ENCODE measurements around the gene UTP11.
"Not testable (repeated sequence)": the region's sequence is repeated elsewhere in the genome, so short reads cannot be mapped to it uniquely, and the experiment has no call there.

Gene UTP11

DNA sequence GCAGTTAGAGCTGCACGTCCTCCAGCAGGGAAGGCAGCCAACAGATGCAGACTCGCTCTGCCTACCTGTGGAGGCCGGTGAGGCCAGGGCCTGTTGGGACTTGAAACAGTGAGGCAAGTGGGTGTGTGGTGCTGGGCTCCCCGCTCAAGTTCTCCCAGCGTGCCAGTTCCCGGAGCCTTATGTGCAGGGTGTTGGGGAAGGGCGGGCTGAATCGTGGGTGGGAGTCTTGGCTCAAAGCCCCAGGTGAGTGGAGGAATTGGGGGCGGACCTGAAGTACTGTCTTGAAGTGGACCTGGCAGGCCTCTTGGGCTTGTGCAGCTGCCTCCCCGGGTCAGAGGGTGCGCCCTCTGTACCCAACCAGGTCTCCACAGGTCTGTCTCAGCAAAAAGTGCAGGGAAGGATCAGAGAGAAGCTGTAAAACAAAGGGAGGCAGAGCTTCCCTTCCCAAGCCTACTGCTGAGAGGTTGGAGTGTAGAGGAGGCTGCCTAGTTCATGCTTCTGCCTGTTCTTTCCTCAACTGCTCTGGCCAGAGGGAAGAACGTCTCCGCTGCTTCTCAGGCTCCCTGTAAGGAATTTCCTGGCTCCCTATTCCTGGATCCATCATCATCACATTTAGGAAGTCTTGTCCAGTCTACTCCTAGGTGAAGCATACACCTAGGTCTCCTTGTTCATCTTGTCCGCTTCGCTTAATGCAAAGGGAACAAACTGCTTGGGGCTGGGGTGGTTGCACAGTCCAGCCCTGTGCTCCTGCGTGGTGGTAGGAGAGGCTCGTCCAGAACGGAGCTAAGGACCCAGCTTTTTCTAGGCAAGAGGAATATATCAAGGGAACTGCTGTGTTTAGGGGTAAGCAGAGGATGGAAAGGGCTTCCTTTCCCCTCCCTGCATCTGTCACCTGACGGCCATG is 14.9 kb downstream of the UTP11 start:
- no peak for DNase-seq (ENCODE audit: low spot score)

GRCh38 chr1:38028105-38028591 is 15.6 kb downstream of the UTP11 start:
- DNase-seq (ENCODE audit: low spot score), result no peak

DNA sequence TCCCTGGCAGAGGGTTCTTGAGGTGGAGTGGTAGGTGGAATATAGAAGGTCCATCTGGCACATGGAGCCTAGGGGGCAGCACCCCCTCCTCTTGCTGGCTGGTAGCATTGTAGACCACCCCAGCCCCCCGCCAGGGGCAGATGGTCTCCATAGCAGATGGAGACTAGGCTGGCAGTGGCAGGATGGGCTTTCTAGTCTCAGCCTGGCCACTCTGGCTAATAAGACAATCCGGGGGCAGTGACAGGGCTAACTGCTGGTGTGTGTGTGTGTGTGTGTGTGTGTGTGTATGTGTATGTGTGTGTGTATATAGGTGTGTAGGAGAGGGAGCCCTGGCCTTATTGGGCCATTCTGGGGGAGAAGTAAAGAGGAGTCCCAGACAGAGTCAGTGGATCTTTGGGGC is 16.1 kb downstream of the UTP11 start:
- DNase-seq (ENCODE audit: low spot score), result no peak

- DNase-seq (ENCODE audit: low spot score), result no peak
Measured at GRCh38 chr1:38029081-38029681, 16.6 kb downstream of the UTP11 start.

DNA sequence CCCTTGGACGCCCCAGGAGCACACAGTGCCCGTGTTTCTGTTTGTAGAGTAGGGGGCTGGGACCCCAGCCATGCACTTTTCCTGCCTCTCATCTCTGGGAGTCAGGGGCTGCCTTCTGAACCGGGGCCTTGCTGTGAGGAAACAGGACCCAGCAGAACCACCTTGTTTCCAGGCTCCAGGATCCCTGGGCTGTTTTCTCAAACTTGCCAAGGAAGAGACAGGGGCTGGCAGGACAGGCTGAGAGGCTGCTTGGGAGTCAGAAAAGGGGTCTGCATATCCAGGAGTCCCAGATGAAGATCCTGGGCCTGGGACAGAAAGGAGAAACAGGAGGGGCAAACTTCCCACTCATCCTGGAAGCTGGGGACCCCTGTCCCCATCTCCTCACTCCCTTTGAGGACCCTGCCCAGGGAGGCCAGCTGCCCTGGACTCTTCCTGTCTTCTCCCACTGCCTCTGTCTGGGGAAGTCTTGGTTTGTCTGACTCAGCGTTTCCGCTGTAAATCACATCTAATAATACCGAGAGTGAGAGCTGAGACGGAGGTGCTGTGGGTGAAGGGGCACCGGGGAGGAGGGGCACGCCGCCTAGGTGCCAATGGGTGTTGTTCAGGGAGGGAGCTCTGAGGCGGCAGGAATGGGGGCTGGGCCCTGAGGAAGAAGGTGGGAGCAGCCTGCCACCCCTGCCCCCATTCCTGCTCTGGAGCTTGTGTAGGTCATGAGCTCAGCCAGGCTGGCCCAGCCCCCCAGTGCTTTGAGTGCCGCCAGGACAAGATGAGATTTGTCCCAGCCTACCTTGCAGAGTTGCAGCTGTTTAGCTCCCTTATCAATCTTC is 17.4 kb downstream of the UTP11 start:
- DNase-seq (ENCODE audit: low spot score), result no peak

- no peak for DNase-seq (ENCODE audit: low spot score)
Measured at GRCh38 chr1:38030596-38031512, 18.3 kb downstream of the UTP11 start.

DNA sequence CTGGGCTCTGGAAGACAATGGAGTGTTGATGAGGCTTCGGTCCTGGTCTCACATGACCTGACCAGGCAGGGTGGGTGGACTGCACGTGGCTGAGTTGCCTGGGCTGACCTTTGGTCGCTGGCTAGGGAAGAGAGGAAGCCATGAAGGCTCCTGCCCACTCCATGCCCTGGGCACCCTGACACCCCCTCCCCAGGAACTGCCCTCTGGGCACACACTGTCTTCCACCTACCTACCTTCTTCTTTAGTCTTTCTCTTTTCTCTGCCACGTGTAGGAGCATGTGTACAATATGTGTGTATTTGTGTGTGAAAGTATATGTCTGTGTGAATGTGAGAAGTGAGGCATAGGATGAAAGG is 19.0 kb downstream of the UTP11 start:
- DNase-seq (ENCODE audit: low spot score), result no peak

- not testable (repeated sequence) for DNase-seq (ENCODE audit: low spot score)
Measured at GRCh38 chr1:38032992-38033391, 20.5 kb downstream of the UTP11 start.

DNA sequence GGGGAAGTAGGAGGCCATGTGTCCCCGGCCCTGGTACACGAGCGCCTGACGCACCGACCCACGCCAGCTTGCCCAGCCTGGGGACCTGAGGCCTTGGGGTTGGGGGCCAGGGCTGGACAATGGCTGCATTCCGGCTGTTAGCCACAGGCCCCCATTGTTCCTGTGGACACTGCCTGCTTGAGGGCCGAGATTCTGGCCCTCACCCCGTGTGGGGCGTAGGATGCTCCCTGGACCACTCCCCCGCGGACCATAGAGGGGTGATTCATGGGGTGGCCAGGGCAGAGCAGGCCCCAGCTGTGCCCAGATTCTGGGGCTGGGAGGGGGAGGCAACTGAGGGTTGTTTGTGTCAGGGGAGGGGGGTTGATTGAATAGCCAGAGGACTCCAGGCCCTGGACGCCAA is 22.3 kb downstream of the UTP11 start:
- DNase-seq (ENCODE audit: low spot score), result no peak

DNA sequence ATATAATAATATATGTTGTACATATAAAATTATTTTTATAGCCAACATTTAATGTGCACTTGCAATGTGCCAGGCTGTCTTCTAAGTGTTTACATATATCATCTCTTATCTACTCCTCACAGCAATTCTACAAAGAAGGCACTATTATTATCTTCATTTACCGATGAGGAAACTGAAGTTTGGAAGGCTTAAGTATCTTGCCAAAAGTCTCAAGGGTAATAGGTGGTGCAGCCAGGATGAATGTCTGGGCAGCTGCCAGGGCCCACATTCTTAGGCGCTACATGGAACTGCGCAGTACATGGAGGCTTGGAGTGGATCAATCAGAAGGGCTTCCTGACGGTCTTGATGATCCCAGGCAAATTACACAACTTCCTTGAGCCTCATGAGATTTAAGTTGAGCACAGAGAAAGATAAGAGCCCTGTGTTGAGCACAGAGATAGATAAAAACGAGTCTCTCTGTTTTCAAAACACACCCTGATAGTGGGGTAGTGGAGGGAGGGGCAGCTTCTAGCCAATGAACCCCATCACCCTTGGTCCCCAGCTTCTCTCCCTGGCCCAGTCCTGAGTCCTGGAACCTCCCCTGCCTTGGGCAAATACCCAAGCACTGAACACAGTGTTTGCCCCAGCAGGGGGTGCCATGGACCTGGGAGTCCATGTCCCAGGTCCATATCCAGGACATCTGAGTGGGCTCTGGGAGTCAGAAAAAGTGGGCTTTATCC is 24.8 kb downstream of the UTP11 start:
- DNase-seq (ENCODE audit: low spot score), result no peak

DNA sequence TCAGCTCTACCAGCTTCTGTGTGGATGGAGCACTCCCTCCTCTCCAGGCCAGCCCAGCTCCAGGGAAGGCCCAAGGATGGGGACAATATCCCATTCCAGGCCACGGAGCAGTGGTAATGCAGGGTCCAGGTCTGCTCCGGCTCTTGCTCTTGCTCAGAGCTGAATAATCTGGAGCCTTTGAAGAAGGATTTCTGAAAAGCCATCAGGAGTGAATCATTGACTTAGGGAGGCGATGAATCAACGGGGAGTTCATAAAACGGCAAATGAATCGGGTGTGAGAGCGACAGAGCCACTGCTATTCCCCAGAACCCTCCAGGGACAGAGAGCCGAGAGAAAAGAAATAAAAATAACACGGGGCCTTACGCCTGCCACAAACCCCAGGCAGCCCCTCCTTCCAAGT is 26.3 kb downstream of the UTP11 start:
- DNase-seq (ENCODE audit: low spot score), result no peak

- DNase-seq (ENCODE audit: low spot score), result no peak
Measured at GRCh38 chr1:38039331-38040088, 27.0 kb downstream of the UTP11 start.

DNA sequence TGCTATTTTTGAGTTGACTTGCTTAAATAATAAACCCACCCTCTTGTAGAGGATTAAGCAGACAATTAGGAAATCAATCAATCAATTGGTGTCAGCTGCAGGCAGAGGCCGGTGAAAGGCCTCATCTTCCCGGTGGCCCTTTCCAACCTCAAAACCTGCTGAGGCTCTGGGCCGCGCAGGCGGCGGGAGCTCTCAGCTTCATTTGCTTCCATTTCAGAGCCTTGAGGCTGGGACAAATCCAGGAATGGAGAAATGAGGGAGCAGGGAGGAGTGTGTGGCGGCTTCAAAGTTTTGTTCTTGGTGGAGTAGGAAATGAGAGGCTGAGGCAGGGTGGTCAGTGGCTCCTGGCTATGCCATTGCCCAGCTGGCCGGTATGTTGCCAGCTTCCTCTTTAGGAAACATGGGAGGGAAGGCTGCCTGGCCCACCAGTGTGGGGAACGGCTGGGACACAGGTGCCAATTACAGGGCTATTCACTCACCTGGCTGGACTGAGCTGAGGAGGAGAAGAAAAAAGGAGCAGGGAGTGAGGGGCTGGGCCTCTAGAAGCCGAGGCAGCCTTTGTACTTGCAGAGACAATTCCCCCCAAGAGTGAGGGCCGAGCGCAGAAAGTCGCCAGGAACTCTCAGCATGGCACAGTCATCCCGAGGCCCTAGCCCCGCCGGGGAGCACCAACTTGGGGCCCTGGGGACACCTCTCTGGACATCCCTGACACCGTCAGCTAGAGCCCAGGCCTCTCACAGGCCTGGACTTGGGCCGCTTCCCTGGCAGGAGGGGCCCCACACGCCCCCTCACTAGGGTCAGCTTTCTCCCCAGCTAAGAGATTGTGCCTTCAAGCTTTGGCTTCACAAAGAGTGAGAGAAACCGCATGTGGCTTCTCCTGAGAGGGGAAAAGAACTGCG is 29.7 kb downstream of the UTP11 start:
- DNase-seq (ENCODE audit: low spot score), result no peak

DNA sequence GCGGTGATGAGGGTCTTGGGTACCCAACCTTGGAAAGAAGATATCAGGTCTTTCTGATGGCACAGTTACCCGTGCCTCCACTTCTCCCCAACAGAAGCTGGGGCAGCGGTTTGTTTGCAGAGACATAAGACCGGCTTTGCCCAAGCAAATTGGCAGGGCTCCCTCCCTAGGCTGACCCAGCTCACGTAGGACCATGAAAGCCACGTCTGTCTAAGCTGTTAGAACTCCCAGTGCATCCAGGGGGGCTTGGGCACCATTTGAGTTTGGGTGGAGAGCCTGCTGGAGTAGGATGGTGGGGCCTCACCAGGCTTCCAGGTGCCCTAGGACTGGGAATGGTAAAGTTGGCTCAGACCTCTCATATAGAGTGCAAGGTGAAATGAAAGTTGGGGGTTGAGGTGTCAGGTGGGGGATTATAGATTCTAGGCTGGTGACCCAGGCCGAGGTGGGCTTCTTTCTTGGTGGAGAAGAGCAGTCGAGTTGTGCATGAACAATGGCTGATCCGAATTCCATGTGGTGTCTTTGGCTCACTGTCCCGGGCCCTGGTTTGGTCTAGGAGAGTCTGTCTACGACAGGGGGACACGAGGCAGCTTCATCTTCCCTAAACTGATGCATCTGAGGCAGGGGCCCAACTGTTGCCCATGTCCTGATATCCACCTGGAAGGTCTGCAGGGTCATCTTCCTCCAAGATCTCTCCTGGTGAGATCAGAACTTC is 30.7 kb downstream of the UTP11 start:
- no peak for DNase-seq (ENCODE audit: low spot score)

DNA sequence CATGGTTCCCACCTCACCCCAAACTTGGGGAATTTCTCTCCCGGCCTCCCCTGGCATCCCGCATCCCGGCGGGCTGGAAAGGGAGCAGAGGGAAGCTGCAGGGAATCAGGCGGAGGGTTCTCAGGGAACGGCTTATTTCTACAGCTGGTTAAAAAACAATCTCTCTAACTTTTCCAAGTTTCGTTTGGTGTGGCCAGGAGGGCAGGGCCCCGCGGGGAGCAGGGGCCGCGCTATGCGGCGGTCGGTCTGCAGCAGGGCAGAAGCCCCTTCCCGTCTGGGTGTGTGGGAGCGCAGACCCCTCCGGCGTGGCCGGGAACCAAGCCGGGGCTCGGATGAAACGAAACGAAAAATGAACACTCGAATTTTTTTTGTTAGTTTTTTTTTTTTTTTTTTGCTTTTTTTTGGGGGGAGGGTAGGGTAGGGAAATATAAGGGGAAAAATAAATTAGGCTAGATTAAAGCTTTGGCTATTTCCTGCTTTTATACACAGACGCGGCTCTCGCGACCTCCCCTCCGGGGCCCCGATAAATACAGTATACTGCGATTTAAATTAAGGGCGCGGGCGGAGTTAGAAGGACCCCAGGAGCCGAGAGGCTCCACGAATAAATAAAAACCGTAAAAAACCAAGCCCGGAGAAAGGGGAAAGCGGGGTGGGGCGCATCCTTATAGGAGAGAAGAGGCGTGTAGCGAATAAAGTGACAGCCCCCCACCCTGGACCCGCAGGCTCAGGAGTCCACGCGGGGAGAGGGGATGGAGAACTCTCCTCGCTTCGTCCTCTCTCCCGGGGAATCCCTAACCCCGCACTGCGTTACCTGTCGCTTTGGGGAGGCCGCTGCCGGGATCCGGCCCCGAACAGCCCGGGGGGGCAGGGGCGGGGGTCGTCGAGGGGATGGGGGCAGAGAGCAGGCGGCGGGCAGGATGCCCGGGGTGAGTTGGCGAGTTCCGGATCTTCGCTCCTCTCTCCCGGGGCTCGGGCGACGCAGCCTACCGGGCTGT is 32.0 kb downstream of the UTP11 start:
- DNase-seq (ENCODE audit: low spot score), result no peak

GRCh38 chr1:38045401-38046332 is 33.1 kb downstream of the UTP11 start:
- no peak for DNase-seq (ENCODE audit: low spot score)

Measured in globus pallidus (tissue), 1 donor.